Measurements from ENCODE around the gene IFFO2.

GRCh38 chr1:18855573-18855972 is 100.9 kb downstream of the IFFO2 start:
- TF ChIP-seq CTCF (IDR thresholded peaks at IDR 0.05) = no peak
- no peak for TF ChIP-seq ZFX (IDR thresholded peaks at IDR 0.05; ENCODE audit: borderline replicate concordance)

Data from 22Rv1 (cell line).